ENCODE results near the gene IL1RAPL2.
"Not testable (repeated sequence)": the region's sequence is repeated elsewhere in the genome, so short reads cannot be mapped to it uniquely, and the experiment has no call there.

Gene IL1RAPL2

GRCh38 chrX:104677517-104677916 lies 111.5 kb downstream of the IL1RAPL2 start:
- DNase-seq, result not testable (repeated sequence)

- DNase-seq, result no peak
These were observed 113.2 kb downstream of the IL1RAPL2 start for GRCh38 chrX:104679175-104679574.

DNA sequence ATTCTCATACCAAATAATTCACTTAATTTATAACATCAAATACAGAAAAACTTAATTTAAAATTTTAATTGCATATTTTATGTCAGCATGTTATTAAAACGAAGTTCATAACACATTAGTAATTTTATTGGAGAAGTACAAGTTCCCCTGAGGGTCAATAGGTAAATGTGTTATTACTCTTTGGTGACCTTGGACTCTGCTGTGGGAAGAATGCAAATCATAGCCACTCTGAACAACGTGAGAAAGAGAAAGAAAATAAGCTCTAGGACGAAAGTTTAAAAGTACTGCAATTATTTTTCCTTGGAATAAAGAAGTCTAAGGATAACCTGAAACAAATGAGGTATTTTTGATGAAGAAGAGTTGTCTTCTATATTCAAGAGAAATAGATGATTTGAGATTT lies 115.2 kb downstream of the IL1RAPL2 start:
- no peak for DNase-seq

GRCh38 chrX:104684077-104684476 lies 118.1 kb downstream of the IL1RAPL2 start:
- no peak for DNase-seq

DNA sequence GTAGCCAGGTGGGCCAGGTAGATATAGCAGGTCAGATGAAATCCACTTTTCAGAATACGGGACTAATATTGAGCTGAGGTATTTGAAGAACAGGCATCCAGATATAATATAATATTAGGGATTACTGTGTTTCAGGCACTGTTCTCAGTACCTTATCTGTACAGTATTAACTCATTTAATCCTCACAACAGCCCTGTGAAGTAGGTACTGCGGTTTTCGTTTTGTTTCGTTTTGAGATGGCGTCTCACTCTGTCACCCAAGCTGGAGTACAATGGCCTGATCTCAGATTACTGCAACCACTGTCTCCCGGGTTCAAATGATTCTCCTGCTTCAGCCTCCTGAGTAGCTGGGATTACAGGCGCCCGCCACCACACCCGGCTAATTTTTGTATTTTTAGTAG lies 129.6 kb downstream of the IL1RAPL2 start:
- DNase-seq, result no peak

- no peak for DNase-seq
These were observed 130.7 kb downstream of the IL1RAPL2 start for GRCh38 chrX:104696667-104697066.

DNA sequence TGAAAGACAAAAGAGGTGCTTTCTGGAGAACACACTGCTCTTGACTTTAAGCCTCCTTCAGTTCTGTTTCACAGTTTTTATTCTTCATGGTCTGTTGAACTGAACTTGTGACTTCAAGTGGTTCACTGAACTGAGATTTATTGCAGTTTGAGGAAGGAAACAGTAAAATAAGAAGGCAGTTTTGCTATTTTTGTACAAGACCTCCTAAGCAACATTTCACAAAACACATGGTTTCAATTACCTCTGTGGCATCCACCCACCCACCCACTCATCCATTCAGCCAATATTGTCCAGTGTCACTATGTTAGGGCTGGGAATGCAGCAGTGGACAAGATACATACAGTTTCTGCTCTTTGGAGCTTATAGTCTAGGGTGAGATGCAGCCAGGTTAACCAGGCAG lies 131.3 kb downstream of the IL1RAPL2 start:
- DNase-seq, result peak in 1 of 2 experiments; percentile 0

DNA sequence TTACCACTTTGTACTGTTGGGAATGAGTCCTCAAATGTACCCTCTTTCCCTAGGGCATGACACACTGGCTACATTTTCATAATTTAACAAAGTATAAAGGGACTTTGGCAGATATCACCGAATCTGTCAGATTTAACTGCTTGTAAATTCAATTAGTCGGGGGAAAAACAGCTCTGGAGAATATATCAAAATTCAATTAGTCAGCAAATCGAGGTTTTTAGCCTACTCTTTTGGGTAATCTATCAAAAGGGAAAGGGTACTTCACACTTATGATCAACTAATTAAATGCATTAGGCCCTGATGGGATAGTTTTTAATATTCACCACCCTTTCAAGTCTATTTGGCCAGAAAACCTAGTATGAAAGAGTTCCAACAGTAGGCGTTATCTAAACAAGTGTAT lies 141.0 kb downstream of the IL1RAPL2 start:
- no peak for DNase-seq

DNA sequence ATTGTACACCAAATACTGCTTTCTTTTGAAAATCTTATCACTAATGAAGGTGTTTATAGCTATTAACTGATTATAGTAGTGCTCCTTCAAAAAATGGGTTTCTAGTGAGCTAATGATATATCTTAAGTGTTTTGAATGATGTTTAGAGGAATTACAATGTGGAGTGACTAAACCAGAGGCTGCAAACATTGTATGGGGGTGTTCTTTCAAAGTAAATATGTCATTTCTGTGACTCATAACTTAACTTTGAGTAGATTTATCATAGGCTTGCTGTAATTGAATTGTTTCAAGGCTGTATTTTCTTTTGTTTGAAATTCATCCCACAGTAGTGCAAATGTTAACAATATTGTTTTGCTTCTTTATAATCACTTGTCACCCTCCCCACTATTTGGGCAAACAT lies 141.6 kb downstream of the IL1RAPL2 start:
- DNase-seq, result no peak

DNA sequence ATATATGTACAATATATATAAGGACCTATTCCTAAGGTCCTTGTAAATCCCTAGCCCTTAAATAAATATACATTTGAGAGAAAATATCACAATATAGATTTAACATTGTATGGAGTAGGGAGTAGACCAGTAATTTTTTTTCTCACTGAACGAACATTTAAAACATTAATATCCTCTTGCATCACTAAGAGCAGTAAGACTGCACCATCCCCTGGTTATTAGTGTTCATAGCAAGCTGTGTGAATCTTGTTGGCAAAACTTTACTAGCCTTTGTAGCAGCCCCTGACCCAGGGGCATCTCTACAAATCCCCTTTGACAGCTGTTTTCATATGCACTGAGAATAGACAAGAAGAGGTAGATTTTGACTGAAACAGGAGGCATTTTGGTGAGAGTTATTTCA lies 146.5 kb downstream of the IL1RAPL2 start:
- no peak for DNase-seq

- DNase-seq, result no peak
These were observed 155.9 kb downstream of the IL1RAPL2 start for GRCh38 chrX:104721854-104722253.

DNA sequence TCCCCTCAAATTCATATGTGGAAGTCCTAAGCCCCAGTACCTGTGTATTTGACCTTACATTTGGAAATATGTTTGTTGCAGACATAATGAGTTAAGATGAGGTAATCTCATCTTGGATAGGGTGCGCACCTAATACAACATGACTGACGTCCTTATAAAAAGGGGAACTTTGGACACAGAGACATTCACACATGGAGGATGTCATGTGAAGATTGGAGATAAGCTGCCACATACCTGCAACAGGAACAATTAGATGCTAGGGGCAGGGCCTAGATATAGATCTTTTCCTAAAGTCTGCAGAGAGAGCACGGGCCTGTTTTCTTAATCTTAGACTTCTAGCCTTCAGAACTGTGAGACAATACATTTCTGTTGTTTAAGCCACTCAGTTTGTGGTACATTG lies 162.5 kb downstream of the IL1RAPL2 start:
- DNase-seq, result no peak

GRCh38 chrX:104742355-104742754 lies 176.4 kb downstream of the IL1RAPL2 start:
- no peak for DNase-seq

- no peak for DNase-seq
These were observed 179.2 kb downstream of the IL1RAPL2 start for GRCh38 chrX:104745152-104745551.

- DNase-seq, result no peak
These were observed 184.1 kb downstream of the IL1RAPL2 start for GRCh38 chrX:104749951-104750610.

DNA sequence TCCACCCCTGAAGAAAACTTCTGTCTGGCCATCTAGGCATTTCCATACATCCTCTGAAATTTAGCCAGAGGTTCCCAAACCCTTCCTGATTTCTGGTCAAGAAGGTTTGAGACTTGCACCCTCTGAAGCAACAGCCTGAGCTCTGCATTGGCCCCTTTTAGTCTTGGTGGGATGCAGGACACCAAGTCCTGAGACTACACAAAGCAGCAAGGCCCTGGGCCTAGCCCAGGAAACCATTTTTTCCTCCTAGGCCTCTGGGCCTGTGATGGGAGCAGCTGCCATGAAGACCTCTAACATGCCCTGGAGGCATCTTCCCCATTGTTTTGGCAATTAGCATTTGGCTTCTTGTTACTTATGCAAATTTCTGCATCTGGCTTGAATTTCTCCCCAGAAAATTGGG lies 196.6 kb downstream of the IL1RAPL2 start:
- no peak for DNase-seq

DNA sequence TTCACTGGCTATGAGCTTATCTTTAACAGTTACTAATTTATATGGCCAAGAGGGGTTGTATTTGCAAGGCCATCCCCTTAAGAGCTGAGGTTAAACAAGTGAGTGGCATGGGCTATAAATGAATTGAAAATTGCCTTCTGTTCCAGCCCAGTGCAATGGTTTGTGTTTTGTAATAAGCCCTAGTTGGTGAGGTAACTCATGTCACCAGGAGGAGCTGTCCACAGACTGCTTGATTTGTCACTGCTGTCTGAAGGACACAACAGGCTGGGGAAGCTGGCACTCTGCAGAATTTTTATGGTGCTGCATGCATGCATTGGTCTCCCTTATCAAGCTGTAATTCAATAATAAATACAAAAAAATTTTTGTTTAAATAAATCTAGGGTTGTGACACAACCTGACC lies 223.8 kb downstream of the IL1RAPL2 start:
- DNase-seq, result no peak

- DNase-seq, result no peak
These were observed 229.8 kb downstream of the IL1RAPL2 start for GRCh38 chrX:104795804-104796203.

GRCh38 chrX:104803219-104803618 lies 237.2 kb downstream of the IL1RAPL2 start:
- no peak for DNase-seq

- no peak for DNase-seq
These were observed 240.3 kb downstream of the IL1RAPL2 start for GRCh38 chrX:104806346-104806745.

DNA sequence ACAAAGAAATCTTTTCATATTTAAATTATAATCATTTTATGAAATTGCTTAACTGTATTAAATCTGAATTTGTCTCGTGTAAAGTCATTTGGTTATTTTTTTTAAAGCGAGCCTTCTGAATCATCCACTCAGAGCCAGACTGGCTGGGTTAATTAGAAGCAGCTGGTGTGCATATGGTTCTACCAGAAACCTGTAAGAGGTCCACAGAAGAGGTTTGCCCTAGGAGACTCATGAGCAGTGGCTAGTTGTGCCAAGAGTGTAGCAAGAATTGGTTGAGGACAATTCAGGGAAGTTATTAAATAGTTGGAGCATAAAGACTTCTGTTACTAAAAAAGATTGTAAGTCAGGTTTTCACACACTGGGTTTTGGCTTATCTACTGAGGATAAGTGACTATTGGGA lies 267.4 kb downstream of the IL1RAPL2 start:
- no peak for DNase-seq

DNA sequence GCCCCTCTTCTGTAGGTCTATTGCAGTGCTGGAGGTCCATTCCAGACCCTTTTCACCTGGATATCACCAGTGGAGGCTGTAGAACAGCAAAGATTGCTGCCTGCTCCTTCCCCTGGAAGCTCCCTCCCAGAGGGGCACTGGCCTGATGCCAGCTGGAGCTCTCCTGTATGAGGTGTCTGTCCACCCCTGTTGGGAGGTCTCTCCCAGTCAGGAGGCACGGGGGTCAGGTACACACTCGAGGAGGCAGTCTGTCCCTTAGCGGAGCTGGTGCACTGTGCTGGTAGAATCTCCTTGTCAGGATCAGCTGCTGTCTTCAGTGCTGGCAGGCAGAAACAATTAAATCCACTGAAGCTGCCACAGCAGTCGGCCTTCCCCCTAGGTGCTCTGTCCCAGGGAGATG lies 276.6 kb downstream of the IL1RAPL2 start:
- no peak for DNase-seq

GRCh38 chrX:104852241-104852640 lies 286.2 kb downstream of the IL1RAPL2 start:
- DNase-seq, result no peak

GRCh38 chrX:104854188-104854587 lies 288.2 kb downstream of the IL1RAPL2 start:
- no peak for DNase-seq

GRCh38 chrX:104854790-104855340 lies 288.9 kb downstream of the IL1RAPL2 start:
- DNase-seq, result no peak

All from Kasumi-1 (cell line).